Spleen (tissue), 11 donors: ENCODE results near the gene PHETA1. TPM values are rescaled to one million over a fixed set of nuclear protein-coding genes. Genes with fewer than 3 reads are reported as not detected.

ENCODE experiments used
- DNase-seq: peaks from one replicate; pipeline ENCODE4 v3.0.0-alpha.2; 2020
- H3K27ac ChIP-seq, 8 donors: fragments of 200-600 bp; sonication (generic) in 7 of 8; 1 replicate in 4 of 8; 2 replicates in 4 of 8; pipeline versions ENCODE4 v1.5.0 to v1.8.0; 2016 to 2021; ENCODE audit warnings: inconsistent platforms in 4 of 8, mild to moderate bottlenecking in 4 of 8, moderate library complexity in 1 of 8
- H3K27me3 ChIP-seq, 7 donors: fragments of 200-600 bp; sonication (generic) in 6 of 7; replicated peaks in 1 of 7; 1 replicate in 4 of 7; 2 replicates in 3 of 7; pipeline versions ENCODE4 v1.5.0 to v1.8.0; 2016 to 2021; ENCODE audit warnings: inconsistent platforms in 3 of 7, mild to moderate bottlenecking in 1 of 7
- H3K36me3 ChIP-seq, 6 donors: fragments of 200-600 bp; sonication (generic) in 5 of 6; 1 replicate in 4 of 6; 2 replicates in 2 of 6; pipeline versions ENCODE4 v1.5.0 to v1.8.0; 2016 to 2021; ENCODE audit warnings: inconsistent platforms in 2 of 6
- H3K4me1 ChIP-seq, 6 donors: fragments of 200-600 bp; sonication (generic) in 5 of 6; 1 replicate in 3 of 6; 2 replicates in 3 of 6; pipeline versions ENCODE4 v1.5.0 to v1.8.0; 2016 to 2021; ENCODE audit warnings: inconsistent platforms in 3 of 6
- H3K4me3 ChIP-seq, 8 donors: fragments of 200-600 bp; sonication (generic) in 7 of 8; 1 replicate in 4 of 8; 2 replicates in 4 of 8; pipeline versions ENCODE4 v1.5.0 to v1.8.0; 2016 to 2021; ENCODE audit warnings: inconsistent platforms in 4 of 8, mild to moderate bottlenecking in 4 of 8, moderate library complexity in 2 of 8
- H3K9me3 ChIP-seq, 8 donors: fragments of 200-600 bp; sonication (generic) in 7 of 8; 1 replicate in 4 of 8; 2 replicates in 4 of 8; pipeline versions ENCODE4 v1.5.0 to v1.8.0; 2016 to 2021; ENCODE audit warnings: inconsistent platforms in 4 of 8
- POLR2A ChIP-seq, 3 donors: fragments of 450-650 bp; IDR thresholded peaks; one replicate each; pipeline ENCODE4 v1.5.1; 2017; ENCODE audit warnings: antibody characterized with exemption in 3 of 3, mild to moderate bottlenecking in 1 of 3
- POLR2AphosphoS5 ChIP-seq, 3 donors: sonication (generic); formaldehyde crosslinking; IDR thresholded peaks; one replicate each; pipeline ENCODE4 v1.5.1; 2017; ENCODE audit warnings: antibody characterized with exemption in 3 of 3
- WGBS, 5 donors: extraction: QIAGEN DNeasy Blood & Tissue Kit in 3 of 5; methylation state at CpG; one replicate each; pipeline versions ENCODE4 v1.1.5 to v1.1.7; 2013 to 2018; 5-methylcytosine and 5-hydroxymethylcytosine counted together
- intact Hi-C: fragments of 100-400 bp; cut with DNase I; formaldehyde crosslinking; loops from one replicate; pipeline ENCODE4 v1.15.0; 2023; ENCODE audit warnings: low total_unique reads
- polyA plus RNA-seq, 3 donors: library from polyadenylated mRNA; stranded (reverse); fragments of 200-250 nt; gene quantifications; one replicate each; pipeline ENCODE4 v1.2.1, GENCODE V29; 2013
- total RNA-seq, 7 donors: library from RNA; depleted of rRNA in 3 of 7; stranded (reverse); fragments of >200 nt in 3 of 7; fragmentation: NEBNext Ultra II Directional in 4 of 7; extraction: Animal tissue kit (Norgen Biotek cat#: 25700) in 4 of 7; gene quantifications; one replicate each; pipeline versions ENCODE4 v1.1.0 to v1.2.1, GENCODE V29; 2016 to 2021
- TF ChIP-seq, protein P1 (sequence below), 11 experiments: fragments of 200-600 bp in 7 of 11; fragments of 450-650 bp in 4 of 11; sonication (generic) in 4 of 11; IDR thresholded peaks in 8 of 11; conservative IDR thresholded peaks in 3 of 11; 1 replicate in 7 of 11; 2 replicates in 4 of 11; pipeline versions ENCODE4 v1.4.0 to v1.8.0; 2016 to 2021; ENCODE audit warnings: antibody characterized with exemption in 11 of 11, inconsistent platforms in 4 of 11, mild to moderate bottlenecking in 1 of 11
- donor health status: healthy with polysubstance abuse.
- donor health status: DM: no; HTN: no; CAD: no; lungs with moderate emphysema.
- donor health status: DM: no; HTN: no; CAD: no.
- donor health status: Bipolar disorder and iron deficiency.
- donor health status: healthy.
- donor health status: DM: no; HTN: no; CAD: no.
- donor health status: DM: yes; HTN: yes; CAD: no.

Gene PHETA1
- total and polyA plus RNA-seq, 10 donors: 4.9 to 39.7 (median 20.0) TPM

DNA sequence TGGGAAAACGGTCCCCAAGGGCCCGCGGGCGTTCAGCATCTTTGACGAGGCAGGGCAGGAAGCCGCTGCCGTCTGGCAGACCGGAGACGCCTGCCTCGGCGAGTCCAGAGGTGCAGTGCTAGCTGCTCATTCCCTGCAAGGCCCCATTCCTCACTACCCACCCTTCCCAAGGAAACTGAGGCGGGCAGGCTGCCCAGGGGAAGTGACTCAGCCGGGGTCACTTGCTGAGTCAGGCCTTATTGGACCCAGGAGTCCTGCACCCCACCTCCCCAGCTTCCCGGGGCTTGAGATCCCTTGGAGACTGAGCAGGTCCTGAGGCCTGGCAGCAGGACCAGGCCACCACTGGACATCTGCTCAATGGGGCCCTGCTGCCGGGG is 40.5 kb upstream of the PHETA1 start:
- peaks cover 0 to 10% (median 0%) of the 10 kb centered on the region in 6 donors for H3K36me3 ChIP-seq
- no peak for TF ChIP-seq POLR2A (IDR thresholded peaks at IDR 0.05)
- TF ChIP-seq POLR2AphosphoS5 (IDR thresholded peaks at IDR 0.05): no peak
- TF ChIP-seq, protein P1, sequence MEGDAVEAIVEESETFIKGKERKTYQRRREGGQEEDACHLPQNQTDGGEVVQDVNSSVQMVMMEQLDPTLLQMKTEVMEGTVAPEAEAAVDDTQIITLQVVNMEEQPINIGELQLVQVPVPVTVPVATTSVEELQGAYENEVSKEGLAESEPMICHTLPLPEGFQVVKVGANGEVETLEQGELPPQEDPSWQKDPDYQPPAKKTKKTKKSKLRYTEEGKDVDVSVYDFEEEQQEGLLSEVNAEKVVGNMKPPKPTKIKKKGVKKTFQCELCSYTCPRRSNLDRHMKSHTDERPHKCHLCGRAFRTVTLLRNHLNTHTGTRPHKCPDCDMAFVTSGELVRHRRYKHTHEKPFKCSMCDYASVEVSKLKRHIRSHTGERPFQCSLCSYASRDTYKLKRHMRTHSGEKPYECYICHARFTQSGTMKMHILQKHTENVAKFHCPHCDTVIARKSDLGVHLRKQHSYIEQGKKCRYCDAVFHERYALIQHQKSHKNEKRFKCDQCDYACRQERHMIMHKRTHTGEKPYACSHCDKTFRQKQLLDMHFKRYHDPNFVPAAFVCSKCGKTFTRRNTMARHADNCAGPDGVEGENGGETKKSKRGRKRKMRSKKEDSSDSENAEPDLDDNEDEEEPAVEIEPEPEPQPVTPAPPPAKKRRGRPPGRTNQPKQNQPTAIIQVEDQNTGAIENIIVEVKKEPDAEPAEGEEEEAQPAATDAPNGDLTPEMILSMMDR (IDR thresholded peaks at IDR 0.05 in 8 of 11, conservative IDR thresholded peaks at IDR 0.05 in 3 of 11): no peak
- 5 to 28% (median 10%) methylated on average over 12 to 15 of the region's 15 CpGs for WGBS, 5 donors
- peak overlapping the region; percentile 2 to 96 (median 86) for H3K4me3 ChIP-seq
- H3K4me1 ChIP-seq: peaks cover 83 to 92% (median 86%) of the 10 kb centered on the region in 6 donors
- no peaks in the 10 kb centered on the region for H3K27me3 ChIP-seq
- peak overlapping the region; percentile 80 to 99 (median 98) for H3K27ac ChIP-seq
- intact Hi-C loops: no loop called here
- peak; percentile 84 for DNase-seq
- no peaks in the 10 kb centered on the region for H3K9me3 ChIP-seq

DNA sequence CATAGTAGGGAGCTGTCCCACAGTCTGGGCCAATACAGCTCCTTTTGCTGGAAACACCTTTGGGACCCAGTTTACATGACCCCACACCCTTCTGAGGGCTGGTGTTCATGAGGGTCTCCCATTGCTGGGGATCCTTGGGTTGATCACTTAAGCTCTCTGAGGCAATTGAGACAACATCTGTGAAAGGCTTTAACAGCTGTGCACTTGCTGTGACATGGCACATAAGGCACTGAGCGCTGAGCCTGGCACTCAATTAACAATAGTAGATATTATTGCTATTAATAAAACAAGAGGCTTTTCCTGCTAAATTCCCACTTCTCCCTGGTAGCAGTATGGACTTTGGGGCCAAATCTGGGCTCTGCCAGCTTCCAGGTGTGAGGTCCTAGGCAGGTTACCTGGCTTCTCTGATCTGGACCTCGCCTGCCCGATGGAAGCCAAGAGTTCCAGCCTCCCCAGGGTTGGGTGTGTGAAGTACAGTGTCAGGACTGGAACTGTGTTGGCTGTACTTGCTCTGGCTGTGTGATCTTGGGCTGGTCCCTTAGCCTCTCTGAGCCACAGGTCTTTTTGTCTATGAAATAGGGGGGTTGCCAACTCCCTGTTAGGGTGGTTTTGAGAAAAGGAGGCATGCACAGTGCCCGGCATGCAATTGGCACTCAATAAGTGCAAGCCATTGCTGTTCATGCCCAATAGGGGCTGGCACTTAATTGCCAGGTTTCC is 39.9 kb upstream of the PHETA1 start:
- Histone ChIP-seq H3K27ac (peak overlapping the region; percentile 80 to 99 (median 98)), H3K27me3 (no peaks in the 10 kb centered on the region), H3K36me3 (peaks cover 0 to 10% (median 0%) of the 10 kb centered on the region in 6 donors), H3K4me3 (peak overlapping the region in 7 of 8 donors; percentile 67 to 96 (median 88)), H3K4me1 (peaks cover 83 to 92% (median 86%) of the 10 kb centered on the region in 6 donors), H3K9me3 (no peaks in the 10 kb centered on the region)
- no peak for DNase-seq
- TF ChIP-seq, protein P1 (IDR thresholded peaks at IDR 0.05 in 8 of 11, conservative IDR thresholded peaks at IDR 0.05 in 3 of 11): no peak
- TF ChIP-seq POLR2AphosphoS5 (IDR thresholded peaks at IDR 0.05): no peak
- intact Hi-C loops: no loop called here
- 43 to 64% (median 54%) methylated on average over 4 of the region's 4 CpGs for WGBS, 5 donors

GRCh38 chr12:111408116-111408440 is 39.2 kb upstream of the PHETA1 start:
- WGBS, 5 donors: 25 to 54% (median 45%) methylated on average over 1 of the region's 1 CpG
- intact Hi-C loops: no loop called here
- TF ChIP-seq, protein P1 (IDR thresholded peaks at IDR 0.05 in 8 of 11, conservative IDR thresholded peaks at IDR 0.05 in 3 of 11): no peak
- TF ChIP-seq POLR2AphosphoS5 (IDR thresholded peaks at IDR 0.05) (no peak), POLR2A (IDR thresholded peaks at IDR 0.05) (no peak)

GRCh38 chr12:111407377-111408115 is 38.7 kb upstream of the PHETA1 start:
- TF ChIP-seq POLR2AphosphoS5 (IDR thresholded peaks at IDR 0.05) (peak in 1 of 3 donors; percentile 28), POLR2A (IDR thresholded peaks at IDR 0.05) (no peak)
- TF ChIP-seq, protein P1 (IDR thresholded peaks at IDR 0.05 in 8 of 11, conservative IDR thresholded peaks at IDR 0.05 in 3 of 11): no peak
- Histone ChIP-seq H3K9me3 (no peaks in the 10 kb centered on the region), H3K4me1 (peaks cover 83 to 92% (median 86%) of the 10 kb centered on the region in 6 donors), H3K27ac (peak overlapping the region; percentile 94 to 99 (median 98)), H3K36me3 (peaks cover 0 to 5% (median 0%) of the 10 kb centered on the region in 6 donors), H3K27me3 (no peaks in the 10 kb centered on the region), H3K4me3 (peak overlapping the region; percentile 67 to 96 (median 86))
- WGBS, 5 donors: 18 to 33% (median 24%) methylated on average over 8 to 9 of the region's 9 CpGs
- intact Hi-C loops: no loop called here
- no peak for DNase-seq

More at GRCh38 chr12:111408116-111408440, 39.2 kb upstream of the PHETA1 start:
- peak overlapping the region; percentile 67 to 96 (median 86) for H3K4me3 ChIP-seq
- DNase-seq: no peak
- H3K36me3 ChIP-seq: peaks cover 0 to 8% (median 0%) of the 10 kb centered on the region in 6 donors
- peak overlapping the region; percentile 94 to 99 (median 98) for H3K27ac ChIP-seq
- no peaks in the 10 kb centered on the region for H3K27me3 ChIP-seq
- peaks cover 83 to 92% (median 86%) of the 10 kb centered on the region in 6 donors for H3K4me1 ChIP-seq
- H3K9me3 ChIP-seq: no peaks in the 10 kb centered on the region
